Stimulated activated CD4-positive, alpha-beta T cell treated with anti-CD3 and anti-CD28 coated beads, Interleukin-12 subunit alpha, Interleukin-12 subunit beta, amount 100 ng/mL, for 48 hours (primary cell): ENCODE results near the gene BMP2K.
A peak's percentile ranks its signal among the peaks of the same experiment; 100 is the strongest.

ENCODE experiments used
- DNase-seq, 3 donors: peaks; one replicate each; pipeline ENCODE4 v3.0.0-alpha.2; 2020; ENCODE audit warnings: low read depth in 2 of 3, low spot score in 1 of 3

Gene BMP2K

DNA sequence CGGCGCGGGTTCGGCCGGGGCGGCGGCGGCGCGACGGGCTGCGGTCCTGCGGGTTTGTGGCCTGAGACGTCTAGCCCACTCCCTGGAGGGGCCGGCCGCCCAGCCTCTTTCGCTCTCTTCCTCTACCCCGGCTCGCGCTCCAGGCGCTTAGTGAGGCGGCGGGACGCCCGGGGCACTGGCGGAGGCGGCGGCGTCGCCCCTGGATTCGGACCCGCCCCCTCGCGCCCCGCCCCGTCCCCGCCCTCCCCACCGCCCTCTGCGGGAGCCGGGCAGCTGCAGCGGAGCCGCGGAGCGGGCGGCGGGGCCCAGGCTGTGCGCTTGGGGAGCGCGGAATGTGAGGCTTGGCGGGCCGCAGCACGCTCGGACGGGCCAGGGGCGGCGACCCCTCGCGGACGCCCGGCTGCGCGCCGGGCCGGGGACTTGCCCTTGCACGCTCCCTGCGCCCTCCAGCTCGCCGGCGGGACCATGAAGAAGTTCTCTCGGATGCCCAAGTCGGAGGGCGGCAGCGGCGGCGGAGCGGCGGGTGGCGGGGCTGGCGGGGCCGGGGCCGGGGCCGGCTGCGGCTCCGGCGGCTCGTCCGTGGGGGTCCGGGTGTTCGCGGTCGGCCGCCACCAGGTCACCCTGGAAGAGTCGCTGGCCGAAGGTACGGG, at the start of gene BMP2K:
BMP2K (plus strand) TSS at position 272 of the 650 bp plus-strand sequence; CDS start at position 466, 194 bp downstream.
- peak; percentile 53 to 75 (median 57) for DNase-seq

DNA sequence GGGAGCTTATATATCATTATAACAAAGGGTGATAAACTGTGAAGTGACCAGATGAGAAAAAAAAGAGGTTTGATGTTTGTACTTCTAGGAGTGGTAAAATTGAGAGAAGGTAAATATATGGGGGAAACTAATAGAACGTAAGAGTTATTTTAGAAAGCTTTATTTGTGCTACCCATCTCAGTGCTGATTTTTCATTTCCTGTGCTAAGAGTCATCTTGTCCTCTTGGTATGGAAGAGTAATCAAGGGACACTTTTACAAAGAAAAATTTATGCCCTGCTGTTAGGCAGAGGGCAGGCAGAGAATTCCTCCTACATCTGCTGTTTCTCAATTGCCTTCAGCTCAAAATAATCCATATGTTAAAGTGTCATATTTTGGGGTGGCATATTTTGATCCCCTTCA, 49.6 kb upstream of the BMP2K start:
- DNase-seq: no peak

DNA sequence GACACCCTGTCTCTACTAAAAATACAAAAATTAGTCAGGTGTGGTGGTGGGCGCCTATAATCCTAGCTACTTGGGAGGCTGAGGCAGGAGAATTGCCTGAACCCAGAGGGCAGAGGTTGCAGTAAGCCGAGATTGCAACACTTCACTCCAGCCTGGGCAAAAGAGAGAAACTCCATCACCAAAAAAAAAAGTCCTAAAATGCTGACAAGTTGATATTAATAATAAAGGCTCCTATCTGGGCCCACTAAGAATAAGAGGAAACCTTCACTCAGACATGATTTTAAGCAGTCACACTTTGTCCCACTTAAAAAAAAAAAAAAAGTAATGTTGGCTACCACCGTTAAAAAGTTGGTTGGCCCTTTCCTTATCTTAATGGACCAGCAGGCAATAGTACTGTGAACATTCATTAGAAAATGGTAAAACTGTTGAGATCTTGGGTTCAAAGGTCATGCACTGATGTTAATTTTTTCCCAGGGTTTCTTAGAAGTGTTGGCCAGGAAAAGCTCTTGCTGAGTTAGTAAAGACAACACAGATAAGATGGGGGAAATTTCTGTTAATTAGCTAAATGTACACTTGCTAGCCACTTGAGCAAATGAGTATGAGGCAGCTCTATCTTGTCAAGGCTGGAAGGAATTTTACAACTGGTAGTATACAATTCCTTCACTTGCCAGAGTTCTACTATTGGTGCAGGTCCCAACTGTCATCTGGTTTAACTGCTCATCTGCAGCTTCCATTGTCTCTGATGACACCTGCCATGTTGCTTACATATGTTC, 43.6 kb upstream of the BMP2K start:
- no peak for DNase-seq

DNA sequence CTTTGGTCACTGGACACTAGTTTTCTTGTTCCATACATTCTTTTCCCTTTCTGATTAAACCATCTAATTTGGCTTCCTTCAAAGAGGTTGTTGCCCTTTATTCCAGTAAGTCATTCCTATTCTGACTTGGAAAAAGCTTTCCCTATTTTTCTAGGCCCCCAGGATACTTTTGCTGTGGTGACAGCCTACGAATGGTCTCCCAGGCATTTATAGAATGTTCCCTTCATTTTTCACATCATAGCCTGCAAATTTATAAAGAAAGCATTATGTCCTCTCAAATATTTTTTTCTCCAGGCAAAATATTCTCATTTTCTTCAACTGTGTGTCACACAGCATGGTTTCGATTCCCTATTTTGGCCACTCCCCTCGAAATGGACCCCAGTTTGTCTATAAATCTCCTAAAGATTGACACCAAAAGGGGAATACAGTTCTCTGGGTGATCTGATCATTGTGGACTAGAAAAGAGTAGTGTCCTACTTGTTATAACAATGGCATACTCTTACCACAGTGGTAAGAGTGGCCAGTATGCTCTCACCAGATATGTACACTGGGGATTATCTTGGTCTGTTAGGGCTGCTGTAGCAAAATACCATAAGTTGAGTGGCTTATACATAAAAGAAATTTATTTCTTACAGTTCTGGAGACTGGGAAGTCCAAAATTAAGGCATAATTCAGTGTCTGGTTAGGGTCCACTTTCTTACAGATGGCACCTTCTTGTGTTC, 41.5 kb upstream of the BMP2K start:
- DNase-seq: no peak

DNA sequence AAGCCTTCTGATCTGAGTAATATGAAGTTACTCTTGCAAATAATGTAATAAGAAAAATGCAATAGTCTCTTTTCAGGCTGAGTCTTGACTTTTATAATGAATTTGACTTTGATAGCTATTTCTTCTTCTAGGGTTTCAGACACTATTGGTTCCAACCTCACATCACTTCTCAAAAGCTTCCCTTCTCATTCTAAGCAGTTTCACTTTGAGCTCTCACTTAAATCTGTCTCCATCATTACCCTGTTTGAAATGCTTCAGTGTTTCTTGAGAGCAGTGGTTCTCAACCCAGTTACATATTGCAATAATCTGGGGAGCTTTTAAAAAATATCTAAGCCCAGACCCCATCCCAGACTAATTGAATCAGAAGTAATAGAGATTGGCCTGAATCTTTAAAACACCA, 40.5 kb upstream of the BMP2K start:
- DNase-seq: no peak

DNA sequence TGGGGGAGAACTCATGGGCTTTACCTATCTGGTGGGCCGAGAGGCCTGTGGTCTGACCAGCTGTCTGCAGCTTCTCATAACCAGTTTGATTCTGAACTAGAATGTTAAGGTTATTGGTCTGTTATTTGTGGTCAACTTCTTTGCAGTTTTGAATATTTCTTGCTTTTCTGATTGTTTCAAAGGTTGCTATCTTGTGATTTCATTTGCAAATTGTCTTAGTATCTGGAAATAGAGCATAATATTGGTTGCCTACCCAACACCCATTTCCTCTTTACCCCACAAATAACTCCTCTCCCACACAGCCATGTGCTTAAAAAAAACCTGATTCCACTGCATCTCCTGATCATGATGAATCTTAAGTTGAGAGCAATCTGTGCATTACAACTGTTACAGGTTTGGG, 39.1 kb upstream of the BMP2K start:
- DNase-seq: no peak

DNA sequence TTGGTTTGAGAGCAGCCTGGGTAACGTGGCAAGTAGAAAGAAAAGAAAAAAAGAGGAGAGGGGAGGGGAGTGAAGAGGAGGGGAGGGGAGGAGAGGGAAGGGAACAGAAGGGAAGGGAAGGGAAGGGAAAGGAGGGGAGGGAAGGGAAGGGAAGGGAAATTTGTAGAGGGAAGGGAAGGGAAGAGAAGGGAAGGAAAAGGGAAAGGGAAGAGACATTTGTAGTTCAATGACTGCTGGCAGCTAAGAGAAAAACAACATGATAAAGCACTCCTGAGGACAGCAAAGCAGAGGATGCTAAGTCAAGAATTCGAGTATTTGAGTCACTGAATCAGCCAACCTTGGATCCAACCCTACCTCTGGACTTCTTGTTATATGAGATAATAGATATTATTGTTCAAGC, 38.2 kb upstream of the BMP2K start:
- DNase-seq: no peak

DNA sequence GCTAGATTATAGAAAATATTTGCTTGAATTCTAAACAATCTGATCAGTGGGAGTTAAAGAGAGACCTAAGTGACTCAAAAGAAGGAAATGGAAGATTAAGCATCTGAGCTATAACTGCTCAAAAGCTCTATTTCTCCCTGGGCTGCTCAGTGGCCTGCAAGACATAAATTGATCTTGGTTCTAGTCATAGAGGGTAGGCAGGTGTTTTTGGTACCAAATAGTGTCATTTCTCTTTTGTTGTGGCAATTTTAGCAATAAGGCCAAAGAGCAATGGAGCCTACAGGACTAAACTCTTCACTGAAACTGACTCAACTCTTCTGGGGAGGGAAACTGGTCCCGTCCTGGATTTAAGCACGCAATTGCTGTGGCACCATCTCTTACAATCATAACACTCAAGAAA, 33.9 kb upstream of the BMP2K start:
- no peak for DNase-seq

DNA sequence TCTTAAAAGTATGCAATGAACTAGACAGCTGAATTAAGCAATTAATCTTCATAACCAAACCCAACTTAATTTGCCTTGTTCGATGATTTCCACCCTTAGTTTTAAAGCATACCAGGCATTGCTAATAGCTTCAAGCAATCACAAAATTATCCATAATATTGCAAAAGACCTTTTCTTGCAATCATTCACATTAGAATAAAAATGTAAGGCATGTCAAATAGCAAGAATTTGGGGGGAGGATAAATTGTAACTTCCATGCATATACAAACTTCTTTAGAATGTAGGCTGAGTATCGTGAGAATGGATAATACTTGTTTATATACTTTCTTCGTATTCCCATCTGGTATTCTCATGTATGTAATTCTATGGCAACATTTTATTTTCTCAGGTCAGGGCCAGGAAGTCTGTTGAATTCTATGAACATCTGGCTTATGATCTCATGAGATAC, 28.7 kb upstream of the BMP2K start:
- DNase-seq: no peak

DNA sequence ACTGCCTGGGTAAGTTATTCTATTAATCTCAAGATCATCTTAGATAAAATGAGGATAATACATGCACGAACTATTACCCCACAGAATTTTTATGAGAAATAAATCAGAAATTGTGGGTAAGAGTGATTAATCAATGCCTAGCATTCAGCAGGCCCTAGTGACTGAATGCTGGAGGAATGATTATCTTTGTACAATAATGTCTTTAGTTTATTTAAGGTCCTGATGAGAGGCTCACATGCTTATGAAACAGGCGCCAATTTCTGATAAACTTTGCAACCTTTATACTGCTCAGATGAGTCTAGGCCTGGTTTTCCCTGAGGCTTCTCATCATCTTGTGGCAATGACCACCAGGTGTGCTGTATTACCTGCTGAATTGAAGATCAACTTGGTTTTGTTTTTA, 27.8 kb upstream of the BMP2K start:
- no peak for DNase-seq

DNA sequence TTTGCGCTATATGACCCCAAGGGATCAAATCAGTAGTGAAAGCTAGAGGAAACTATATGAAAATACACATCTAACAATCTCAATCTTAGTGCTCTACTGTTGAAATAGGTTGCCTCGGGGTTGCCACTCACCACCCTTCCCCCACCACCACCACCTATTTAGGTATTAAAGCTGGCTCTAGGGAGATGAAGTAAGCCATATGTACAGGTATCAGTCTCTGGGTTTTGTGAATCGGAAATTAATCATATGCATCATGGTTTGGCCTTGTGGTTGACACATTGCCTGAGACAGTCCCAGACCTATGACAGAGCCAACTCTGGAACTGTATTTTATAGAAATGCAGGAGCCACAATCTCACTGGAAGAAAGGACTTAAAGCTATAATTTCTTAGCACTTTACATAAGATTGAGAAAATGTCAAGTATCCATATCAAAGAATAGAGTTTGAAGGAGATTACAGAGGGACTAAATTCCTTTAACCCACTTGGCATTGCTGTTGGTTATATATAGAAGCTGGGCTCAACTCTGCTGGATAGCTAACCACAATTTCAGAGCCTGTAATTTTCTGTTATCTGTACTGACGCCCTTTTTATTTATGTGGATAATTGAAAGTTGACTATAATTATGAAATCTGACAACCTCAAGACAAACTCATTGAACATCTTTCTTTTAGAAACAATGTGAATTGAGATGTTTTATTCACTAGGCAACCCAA, 26.7 kb upstream of the BMP2K start:
- no peak for DNase-seq

DNA sequence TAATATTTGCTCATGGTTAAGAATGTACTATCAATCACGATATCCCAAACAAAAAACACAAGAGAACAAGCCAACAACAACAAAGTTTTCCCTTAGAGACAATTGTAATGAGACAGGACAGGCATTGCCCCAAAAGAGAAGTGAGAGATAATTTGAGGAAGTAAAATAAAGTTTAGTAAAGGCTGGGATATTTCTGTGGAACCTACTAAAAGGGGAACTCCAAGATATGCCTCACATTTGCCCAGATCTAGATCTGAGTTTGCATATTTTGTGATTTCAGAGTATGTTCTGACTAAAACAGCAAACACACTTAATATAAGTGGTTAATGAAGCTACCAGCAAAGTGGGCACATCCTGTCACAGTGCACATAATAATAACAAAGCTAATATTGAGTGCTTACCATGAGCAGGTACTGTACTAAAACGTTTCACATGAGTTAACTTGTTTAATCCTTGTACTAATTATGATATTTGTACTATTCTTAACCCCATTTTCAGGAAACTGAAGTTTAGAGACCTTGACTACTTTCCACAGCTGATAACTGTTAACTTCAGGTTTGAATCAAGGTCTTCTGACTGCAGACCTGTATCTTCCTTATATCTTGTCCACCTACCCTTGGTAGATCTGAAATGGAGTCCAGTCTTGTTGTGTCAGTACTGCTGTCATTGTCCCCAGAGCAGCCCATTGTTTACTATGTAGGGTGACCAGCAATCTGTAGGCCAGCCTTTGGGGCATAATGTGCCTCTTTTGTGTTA, 26.0 kb upstream of the BMP2K start:
- DNase-seq: no peak

DNA sequence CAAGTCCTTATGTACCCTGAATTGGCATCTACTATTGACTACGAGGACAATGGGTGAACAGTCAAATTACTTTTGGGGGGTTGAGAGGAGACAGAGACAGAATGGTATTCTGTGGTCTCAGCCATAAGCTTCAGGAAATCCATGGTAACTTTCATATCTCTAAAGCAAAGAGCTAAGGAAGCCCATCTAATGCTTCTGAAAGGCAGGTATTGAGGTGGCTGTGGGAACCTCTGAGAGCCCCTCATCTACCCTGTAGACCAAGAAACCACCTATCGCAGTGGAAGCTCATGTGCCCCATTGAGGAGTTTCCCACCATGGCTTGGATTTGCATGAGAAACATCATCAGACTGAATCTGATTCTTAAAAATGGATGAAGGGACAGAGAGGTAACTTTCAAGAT, 23.1 kb upstream of the BMP2K start:
- no peak for DNase-seq

DNA sequence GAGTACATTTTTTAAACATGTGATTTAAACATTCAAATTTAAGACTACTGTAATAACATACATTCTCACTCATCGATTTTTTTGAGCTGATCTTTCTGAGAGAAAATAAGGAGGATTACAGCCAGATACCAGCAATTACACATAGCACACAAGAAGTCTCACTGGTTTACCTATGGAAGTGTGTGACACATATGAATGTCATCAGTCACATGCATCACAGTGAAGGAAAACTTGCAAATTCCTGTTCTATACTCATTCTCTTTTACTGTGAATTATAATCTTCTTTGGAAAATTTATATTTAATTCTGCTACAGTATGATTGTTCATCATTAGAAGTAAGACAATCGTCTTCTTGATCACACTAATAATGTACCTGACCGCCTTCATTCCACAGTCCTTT, 21.3 kb upstream of the BMP2K start:
- DNase-seq: no peak

DNA sequence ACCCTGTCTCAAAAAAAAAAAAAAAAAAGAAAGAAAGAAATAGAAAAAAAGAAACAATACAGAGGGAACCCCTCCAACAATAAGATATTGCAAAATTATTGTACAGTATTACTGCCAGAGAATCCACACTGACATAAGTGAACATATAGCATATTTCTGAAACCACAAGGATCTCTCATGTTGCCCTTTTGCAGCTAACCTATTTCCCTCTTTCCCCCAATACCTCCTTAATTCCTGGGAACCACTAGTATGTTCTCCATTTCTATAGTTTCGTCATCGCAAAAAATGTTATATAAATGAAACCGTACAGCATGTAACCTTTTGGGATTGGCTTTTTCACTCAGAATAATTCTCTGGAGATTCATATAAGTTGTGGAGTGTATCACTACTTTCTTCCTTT, 20.0 kb upstream of the BMP2K start:
- DNase-seq: no peak

DNA sequence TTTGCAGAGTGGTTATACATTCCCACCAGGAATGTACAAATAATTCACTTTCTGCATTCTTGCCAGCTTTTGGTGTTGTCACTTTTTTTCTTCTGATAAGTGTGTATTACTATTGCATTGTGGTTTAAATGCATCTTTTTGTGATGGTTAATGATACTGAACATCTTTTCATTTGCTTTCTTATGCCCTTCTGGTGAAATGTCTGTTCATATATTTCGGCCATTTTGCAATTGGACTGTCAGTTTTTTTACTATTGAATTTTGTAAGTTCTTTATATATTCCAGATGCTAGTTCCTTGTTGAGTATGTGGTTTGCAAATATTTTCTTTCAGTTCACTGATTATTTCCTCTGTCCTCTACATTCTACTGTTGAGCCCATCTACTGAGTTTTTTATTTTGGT, 19.4 kb upstream of the BMP2K start:
- DNase-seq: no peak

DNA sequence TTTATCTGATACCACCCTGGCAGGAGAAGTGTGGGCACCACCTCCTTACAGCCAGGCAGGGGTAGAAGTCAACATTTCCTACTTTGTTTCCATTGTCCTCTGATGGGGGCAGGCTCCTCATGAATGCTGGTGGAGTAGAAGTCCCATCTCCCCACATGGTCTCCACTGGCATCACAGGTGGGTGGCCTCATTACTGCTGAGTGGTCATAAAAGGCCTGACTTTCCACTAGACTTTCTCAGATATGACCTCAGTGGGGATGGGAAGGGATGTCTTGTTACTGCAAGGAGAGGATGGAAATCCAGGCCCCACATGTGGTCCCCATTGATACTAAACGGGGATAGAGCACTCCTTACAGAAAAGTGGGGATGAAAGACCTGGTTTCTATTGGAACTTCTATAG, 18.6 kb upstream of the BMP2K start:
- DNase-seq: no peak

DNA sequence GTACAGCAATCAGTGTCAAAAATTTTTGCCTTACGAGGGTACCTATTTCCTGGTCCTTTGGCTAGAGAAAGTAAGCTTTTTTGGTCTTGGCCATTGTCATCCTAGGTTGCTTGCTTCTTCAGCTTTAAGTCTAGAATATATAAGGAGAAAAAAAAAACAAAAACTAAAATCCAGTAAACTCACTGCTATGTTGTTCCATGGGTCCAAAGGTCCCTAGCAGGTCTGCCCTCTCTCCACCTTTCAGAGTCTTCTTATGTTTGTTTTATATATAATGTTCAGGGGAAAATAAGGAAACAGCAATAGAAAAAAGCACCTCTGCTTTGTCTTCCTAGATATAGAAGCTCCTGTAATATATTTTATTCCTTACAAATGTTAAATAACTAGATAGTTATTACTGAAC, 18.1 kb upstream of the BMP2K start:
- DNase-seq: no peak

DNA sequence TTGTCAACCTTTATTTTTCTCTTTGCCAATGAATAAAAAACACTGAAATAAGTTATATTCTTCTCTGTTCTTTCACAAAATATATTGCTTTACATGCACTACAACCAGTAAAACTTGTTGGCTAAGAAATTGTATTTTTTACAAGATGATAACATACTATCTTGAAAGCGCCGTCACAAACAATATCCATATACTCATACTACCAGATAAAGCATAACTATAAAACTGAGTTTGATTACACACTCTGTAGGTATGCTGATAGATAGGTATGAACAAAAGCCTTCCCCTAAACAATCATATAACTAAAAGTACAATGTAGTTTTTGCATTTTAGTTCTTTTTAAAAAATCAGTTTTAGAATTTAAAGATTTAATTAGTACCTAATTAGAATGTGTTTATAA, 13.6 kb upstream of the BMP2K start:
- DNase-seq: no peak

DNA sequence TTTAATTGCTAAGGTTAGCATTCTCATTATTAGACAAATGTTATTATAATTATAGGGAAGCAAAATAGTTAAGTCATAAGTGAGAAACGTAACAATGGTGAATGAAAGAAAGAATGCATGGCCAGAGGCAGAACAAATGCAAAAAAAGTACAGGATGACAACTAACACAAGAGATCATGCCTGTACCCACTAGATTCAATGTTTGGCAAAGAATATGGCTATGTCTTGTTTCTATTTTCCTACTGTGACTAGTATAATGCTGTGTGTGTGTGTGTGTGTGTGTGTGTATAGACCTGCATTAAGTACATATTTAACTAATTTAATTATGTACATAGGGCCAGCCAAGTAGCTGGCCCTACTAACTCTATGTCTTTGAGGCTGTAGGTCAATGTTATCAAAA, 12.9 kb upstream of the BMP2K start:
- DNase-seq: no peak
